HepG2 (cell line): ENCODE data around the gene FBXL13. TPM values are rescaled to one million over a fixed set of nuclear protein-coding genes. Genes with fewer than 3 reads are reported as not detected.
"Not testable (repeated sequence)": the region's sequence is repeated elsewhere in the genome, so short reads cannot be mapped to it uniquely, and the experiment has no call there.

Experiments
- ATAC-seq: fragments of 200-7000 bp; cut with Tn5 transposase; 3 replicates; pipeline ENCODE4 v1.9.1; 2020; ENCODE audit warnings: mild to moderate bottlenecking, moderate library complexity
- BruUV-seq: library from RNA; stranded (reverse); fragments of 400-500 nt; replicated peaks from 2 replicates; lab custom pipeline; 2021; lab: Mats Ljungman, UMichigan
- CTCF ChIA-PET: fragments of 300-600 bp; formaldehyde crosslinking; extraction: SDS; loops from one replicate; lab custom pipeline; 2021; ENCODE audit warnings: low total read pairs, inconsistent platforms, low intra/inter-chr PET ratio; lab: Yijun Ruan, JAX
- POLR2A ChIA-PET: fragments of 350-600 bp; sonication (Branson Sonifier 250); formaldehyde crosslinking; loops from one replicate; lab custom pipeline; 2020; ENCODE audit warnings: antibody characterized with exemption, inconsistent platforms; lab: Yijun Ruan, JAX
- DNase-seq: peaks from one replicate; pipeline ENCODE4 v3.0.0-alpha.2; 2015; ENCODE audit warnings: low spot score
- FAIRE-seq: peaks from 3 replicates; lab custom pipeline; 2011; peaks lifted over from hg19 to GRCh38; lab: Jason Lieb, UNC
- H2AFZ ChIP-seq: one replicate; pipeline ENCODE4 v1.6.1; 2011; ENCODE audit warnings: low read length, inconsistent platforms
- H3K27ac ChIP-seq: fragments of 300-600 bp; 3 replicates; pipeline ENCODE4 v1.8.0; 2011; ENCODE audit warnings: mixed run types, mild to moderate bottlenecking, mixed read lengths, low read length, inconsistent platforms; ENCODE audit not compliant: insufficient read depth; ENCODE audit errors: extremely low read length
- H3K27me3 ChIP-seq, 2 experiments: fragments of 200-600 bp in 1 of 2; 2 replicates in 1 of 2; 3 replicates in 1 of 2; pipeline versions ENCODE4 v1.6.0 to v1.8.0; 2011; ENCODE audit warnings: low read length in 2 of 2, mild to moderate bottlenecking in 2 of 2, moderate library complexity in 2 of 2, inconsistent platforms in 1 of 2; ENCODE audit not compliant: insufficient read depth in 2 of 2, control insufficient read depth in 1 of 2
- H3K36me3 ChIP-seq, 2 experiments: fragments of 200-600 bp in 1 of 2; replicated peaks in 1 of 2; 2 replicates in 1 of 2; 3 replicates in 1 of 2; pipeline versions ENCODE4 v1.5.1 to v1.8.0; 2011; ENCODE audit warnings: low read length in 2 of 2, inconsistent platforms in 1 of 2; ENCODE audit not compliant: insufficient read depth in 2 of 2, control insufficient read depth in 1 of 2
- H3K4me1 ChIP-seq: 2 replicates; pipeline ENCODE4 v1.5.1; 2012; ENCODE audit warnings: low read length, inconsistent platforms; ENCODE audit not compliant: insufficient read depth
- H3K4me2 ChIP-seq: 2 replicates; pipeline ENCODE4 v1.6.0; 2011; ENCODE audit warnings: low read depth, low read length, inconsistent platforms
- H3K4me3 ChIP-seq, 3 experiments: fragments of 200-600 bp in 1 of 3; sonication (generic), shearing (Covaris generic) in 1 of 3; replicated peaks in 1 of 3; 2 replicates each; pipeline ENCODE4 v1.5.1; 2011 to 2016; ENCODE audit warnings: low read length in 3 of 3, inconsistent platforms in 2 of 3, low read depth in 2 of 3, mild to moderate bottlenecking in 2 of 3, control low read depth in 1 of 3, mixed read lengths in 1 of 3; ENCODE audit not compliant: insufficient read depth in 1 of 3
- H3K79me2 ChIP-seq: one replicate; pipeline ENCODE4 v1.6.1; 2011; ENCODE audit warnings: low read length, inconsistent platforms; ENCODE audit not compliant: insufficient read depth
- H3K9ac ChIP-seq: 2 replicates; pipeline ENCODE4 v1.6.0; 2011; ENCODE audit warnings: mild to moderate bottlenecking, low read depth, low read length, inconsistent platforms; ENCODE audit not compliant: insufficient read depth
- H3K9me3 ChIP-seq: 2 replicates; pipeline ENCODE4 v1.5.1; 2012; ENCODE audit warnings: mild to moderate bottlenecking, low read length
- H4K20me1 ChIP-seq: 2 replicates; pipeline ENCODE4 v1.6.0; 2011; ENCODE audit warnings: inconsistent platforms, mild to moderate bottlenecking, low read length, moderate library complexity; ENCODE audit not compliant: insufficient read depth
- ELF4 ChIP-seq: sonication (generic); formaldehyde crosslinking; IDR thresholded peaks from 2 replicates; pipeline ENCODE4 v1.5.0; 2020; ENCODE audit warnings: missing genetic modification reagents, mild to moderate bottlenecking, moderate library complexity, borderline replicate concordance
- HNF4A ChIP-seq: sonication (generic); formaldehyde crosslinking; IDR thresholded peaks from 2 replicates; pipeline ENCODE4 v1.4.0; 2020; ENCODE audit warnings: missing genetic modification reagents
- RELA ChIP-seq: sonication (generic); formaldehyde crosslinking; IDR thresholded peaks from 2 replicates; pipeline ENCODE4 v1.4.0; 2020; ENCODE audit warnings: missing genetic modification reagents
- SALL2 ChIP-seq: sonication (generic); formaldehyde crosslinking; IDR thresholded peaks from 2 replicates; pipeline ENCODE4 v1.8.1; 2023; ENCODE audit warnings: mild to moderate bottlenecking, missing genetic modification reagents, inconsistent platforms
- WGBS: methylation state at CpG from one replicate; pipeline ENCODE4 v1.1.6; 2017; ENCODE audit warnings: low lambda C conversion rate; 5-methylcytosine and 5-hydroxymethylcytosine counted together
- in situ Hi-C: cut with HindIII; loops from 2 replicates; pipeline ENCODE4 v1.10.0; 2017; ENCODE audit warnings: low pct_unique_long_range_greater_than_20kb; ENCODE audit not compliant: extremely low pct_ligation_motif_present
- intact Hi-C: fragments of 100-400 bp; cut with micrococcal nuclease; formaldehyde crosslinking; loops from one replicate; pipeline ENCODE4 v1.10.0; 2022; ENCODE audit not compliant: unreplicated experiment
- polyA plus RNA-seq, 8 experiments: library from polyadenylated mRNA; depleted of rRNA in 3 of 8; stranded (reverse) in 7 of 8; unstranded in 1 of 8; fragments of >200 nt; fragmentation: Illumina TruSeq in 4 of 8; extraction: Trizol in 4 of 8; gene quantifications; 2 replicates each; pipeline versions ENCODE4 v1.2.1 to v1.2.3, GENCODE V29; 2011 to 2016; ENCODE audit warnings: low read depth in 4 of 8, missing spikeins in 1 of 8, mixed read lengths in 1 of 8; ENCODE audit not compliant: insufficient read depth in 1 of 8
- total RNA-seq, 5 experiments: library from RNA; depleted of rRNA; stranded (reverse); fragments of >200 nt; fragmentation: Illumina TruSeq; extraction: Trizol; gene quantifications; 2 replicates each; pipeline ENCODE4 v1.2.3, GENCODE V29; 2016; ENCODE audit warnings: low read depth in 1 of 5
- TF ChIP-seq, protein P1 (sequence below): IDR thresholded peaks from 2 replicates; pipeline ENCODE4 v1.4.0; 2020; ENCODE audit warnings: mild to moderate bottlenecking, missing genetic modification reagents

Gene FBXL13
- total and polyA plus RNA-seq, 2 of the 13 experiments (the other 11 are each of a cell fraction or from before 2014, with no cell fraction given) = 0.24 to 0.77 TPM

DNA sequence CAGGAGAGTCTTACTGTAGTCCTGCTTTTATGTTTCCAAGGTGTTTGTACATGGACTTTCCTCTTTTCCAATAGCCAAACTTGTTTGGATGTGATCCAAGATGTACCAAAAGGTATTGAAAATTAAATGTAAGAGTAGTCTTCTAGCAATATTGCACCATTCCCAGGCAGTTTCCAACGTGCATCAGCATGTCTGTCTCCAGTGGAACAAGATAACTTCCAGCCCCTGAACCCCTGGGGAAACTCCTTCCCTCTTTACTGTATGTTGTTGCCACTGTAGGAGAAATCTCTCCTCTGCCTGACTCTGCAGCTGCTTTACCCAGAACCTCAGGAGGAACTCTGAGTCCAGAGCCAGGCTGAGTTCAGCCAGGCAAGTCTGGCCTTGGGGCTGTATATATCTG lies 18.8 kb upstream of the FBXL13 start (continued):
- TF ChIP-seq, protein P1, sequence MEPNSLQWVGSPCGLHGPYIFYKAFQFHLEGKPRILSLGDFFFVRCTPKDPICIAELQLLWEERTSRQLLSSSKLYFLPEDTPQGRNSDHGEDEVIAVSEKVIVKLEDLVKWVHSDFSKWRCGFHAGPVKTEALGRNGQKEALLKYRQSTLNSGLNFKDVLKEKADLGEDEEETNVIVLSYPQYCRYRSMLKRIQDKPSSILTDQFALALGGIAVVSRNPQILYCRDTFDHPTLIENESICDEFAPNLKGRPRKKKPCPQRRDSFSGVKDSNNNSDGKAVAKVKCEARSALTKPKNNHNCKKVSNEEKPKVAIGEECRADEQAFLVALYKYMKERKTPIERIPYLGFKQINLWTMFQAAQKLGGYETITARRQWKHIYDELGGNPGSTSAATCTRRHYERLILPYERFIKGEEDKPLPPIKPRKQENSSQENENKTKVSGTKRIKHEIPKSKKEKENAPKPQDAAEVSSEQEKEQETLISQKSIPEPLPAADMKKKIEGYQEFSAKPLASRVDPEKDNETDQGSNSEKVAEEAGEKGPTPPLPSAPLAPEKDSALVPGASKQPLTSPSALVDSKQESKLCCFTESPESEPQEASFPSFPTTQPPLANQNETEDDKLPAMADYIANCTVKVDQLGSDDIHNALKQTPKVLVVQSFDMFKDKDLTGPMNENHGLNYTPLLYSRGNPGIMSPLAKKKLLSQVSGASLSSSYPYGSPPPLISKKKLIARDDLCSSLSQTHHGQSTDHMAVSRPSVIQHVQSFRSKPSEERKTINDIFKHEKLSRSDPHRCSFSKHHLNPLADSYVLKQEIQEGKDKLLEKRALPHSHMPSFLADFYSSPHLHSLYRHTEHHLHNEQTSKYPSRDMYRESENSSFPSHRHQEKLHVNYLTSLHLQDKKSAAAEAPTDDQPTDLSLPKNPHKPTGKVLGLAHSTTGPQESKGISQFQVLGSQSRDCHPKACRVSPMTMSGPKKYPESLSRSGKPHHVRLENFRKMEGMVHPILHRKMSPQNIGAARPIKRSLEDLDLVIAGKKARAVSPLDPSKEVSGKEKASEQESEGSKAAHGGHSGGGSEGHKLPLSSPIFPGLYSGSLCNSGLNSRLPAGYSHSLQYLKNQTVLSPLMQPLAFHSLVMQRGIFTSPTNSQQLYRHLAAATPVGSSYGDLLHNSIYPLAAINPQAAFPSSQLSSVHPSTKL (CRISPR knock-in tag) = no peak
- no peak for TF ChIP-seq HNF4A
- no peak for TF ChIP-seq ELF4 (CRISPR knock-in tag)
- TF ChIP-seq SALL2 (CRISPR knock-in tag) = no peak
- no peak for TF ChIP-seq RELA (CRISPR knock-in tag)

DNA sequence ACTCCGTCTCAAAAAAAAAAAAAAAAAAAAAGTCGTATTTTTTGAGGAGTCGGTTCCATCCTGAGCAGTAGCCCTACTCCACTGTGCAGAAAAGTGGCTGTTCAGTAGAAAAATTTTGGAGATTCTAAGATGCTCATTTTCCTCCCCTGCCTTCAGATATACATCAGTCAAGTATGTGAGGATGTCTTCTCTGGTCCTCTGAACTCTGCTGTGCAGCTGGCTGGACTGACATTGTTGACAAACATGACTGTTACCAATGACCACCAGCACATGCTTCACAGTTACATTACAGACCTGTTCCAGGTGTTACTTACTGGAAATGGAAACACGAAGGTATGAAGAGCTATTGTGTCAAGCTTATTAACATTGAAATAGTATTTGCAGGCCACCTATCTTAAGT lies 17.7 kb upstream of the FBXL13 start:
- H4K20me1 ChIP-seq, CTCF ChIA-PET, POLR2A ChIA-PET, H3K27ac ChIP-seq, FAIRE-seq, H3K9ac ChIP-seq, H3K79me2 ChIP-seq, H3K4me3 ChIP-seq, H2AFZ ChIP-seq, H3K4me1 ChIP-seq, in situ Hi-C loops, DNase-seq, H3K27me3 ChIP-seq, H3K9me3 ChIP-seq, BruUV-seq, intact Hi-C loops, ATAC-seq, H3K4me2 ChIP-seq: not testable (repeated sequence)
- 70% methylated on average over 4 of the region's 4 CpGs for WGBS
- H3K36me3 ChIP-seq = peaks cover 0 to 29% of the 10 kb centered on the region in 2 experiments; a peak in 4 of 5 replicates
